Measurements from ENCODE around the gene MYBL2. TPM values are rescaled to one million over a fixed set of nuclear protein-coding genes. Genes with fewer than 3 reads are reported as not detected.

MYBL2 gene
- total RNA-seq, 1 experiment from 2014 or later, result 159 TPM

DNA sequence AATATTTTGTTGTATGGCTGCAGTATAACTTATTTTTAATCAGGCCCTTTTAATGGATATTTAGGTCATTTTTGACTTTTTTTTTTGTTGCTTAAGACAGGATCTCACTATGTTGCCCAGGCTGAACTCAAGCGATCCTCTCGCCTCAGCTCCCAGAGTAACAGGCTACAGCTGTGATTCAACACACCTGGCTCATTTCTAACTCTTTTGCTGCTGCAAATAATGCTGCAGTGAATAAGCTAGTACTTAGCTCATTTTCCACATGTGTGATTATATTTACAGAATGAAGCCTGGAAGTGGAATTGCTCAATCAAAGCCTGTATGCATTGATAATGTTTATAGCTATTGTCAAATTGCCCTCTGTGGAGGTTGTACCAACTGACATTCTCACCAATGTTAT is 58.8 kb downstream of the MYBL2 start:
- Histone ChIP-seq H3T11ph (ENCODE audit: low read length) (no peak overlapping the region), H3K23ac (ENCODE audit: insufficient read length, low read depth, low read length) (no peak overlapping the region), H4K8ac (replicated peaks; ENCODE audit: insufficient read length, low read depth, low read length) (no peak overlapping the region), H4K5ac (ENCODE audit: insufficient read length, low read depth, low read length) (no peak overlapping the region), H3K4me2 (ENCODE audit: insufficient read depth, insufficient read length, low read length) (no peak overlapping the region), H4K20me1 (ENCODE audit: control insufficient read depth, insufficient read depth, insufficient read length) (no peaks in the 10 kb centered on the region), H3K4ac (ENCODE audit: low read depth, low read length) (no peak overlapping the region), H2BK120ac (ENCODE audit: low read depth, low read length, poor library complexity, severe bottlenecking) (no peak overlapping the region), H3K27ac (ENCODE audit: insufficient read length, low read depth, low read length) (no peak overlapping the region), H2BK5ac (ENCODE audit: insufficient read length, low read length) (no peak overlapping the region), H2BK12ac (ENCODE audit: insufficient read length, low read depth, low read length) (no peak overlapping the region), H2BK15ac (ENCODE audit: low read depth, low read length) (no peak overlapping the region), H3K23me2 (ENCODE audit: insufficient read length, low read depth, low read length, poor library complexity, severe bottlenecking) (no peaks in the 10 kb centered on the region), H3K14ac (ENCODE audit: insufficient read depth, low read length) (no peak overlapping the region), H3K79me2 (ENCODE audit: insufficient read depth, low read length) (no peaks in the 10 kb centered on the region), H3K18ac (ENCODE audit: insufficient read length, low read depth, low read length) (no peak overlapping the region), H2AFZ (ENCODE audit: low read length) (no peak overlapping the region), H3K4me1 (ENCODE audit: insufficient read depth, low read length) (no peaks in the 10 kb centered on the region), H3K79me1 (ENCODE audit: insufficient read depth, low read depth, low read length, poor library complexity, severe bottlenecking) (no peaks in the 10 kb centered on the region), H2BK20ac (ENCODE audit: low read depth, low read length, poor library complexity, severe bottlenecking) (no peak overlapping the region), H3K56ac (ENCODE audit: insufficient read length, low read depth, low read length) (no peak overlapping the region), H3K9ac (ENCODE audit: extremely low read depth, insufficient read length, low read length) (no peak overlapping the region), H2AK5ac (ENCODE audit: insufficient read length, low read length) (no peak overlapping the region), H3K27me3 (ENCODE audit: insufficient read depth, low read length) (no peaks in the 10 kb centered on the region), H4K91ac (ENCODE audit: insufficient read length, low read depth, low read length) (no peak overlapping the region), H3K9me3 (ENCODE audit: control insufficient read depth, low read depth, low read length) (no peaks in the 10 kb centered on the region)
- WGBS (ENCODE audit: extremely low coverage, insufficient read length, low lambda C conversion rate), result no CpG with 5 or more reads among the region's 2 CpGs
- peaks cover 7 to 10% of the 10 kb centered on the region in 2 experiments for H3K4me1 Mint-ChIP-seq
- H3K36me3 Mint-ChIP-seq (ENCODE audit: insufficient read depth in 1 of 3, low read depth in 3 of 3), result no peaks in the 10 kb centered on the region
- H3K4me3 Mint-ChIP-seq, result no peak overlapping the region
- TF ChIP-seq CTCF (conservative IDR thresholded peaks at IDR 0.05), result no peak
- H3K9me3 Mint-ChIP-seq, result no peaks in the 10 kb centered on the region
- no peak overlapping the region for H3K27ac Mint-ChIP-seq
- DNase-seq, result no peak
- H3K27me3 Mint-ChIP-seq (ENCODE audit: low read depth), result no peaks in the 10 kb centered on the region

Data from H9 (cell line).